Parathyroid adenoma (tissue), 2 donors: ENCODE data around the gene CD34.

Experiments
- H2AFZ ChIP-seq: fragments of 300-600 bp; sonication (generic); one replicate; pipeline ENCODE4 v1.7.0; 2017; ENCODE audit warnings: antibody characterized with exemption, mild to moderate bottlenecking
- H3K27ac ChIP-seq: fragments of 300-600 bp; sonication (generic); one replicate; pipeline ENCODE4 v1.7.0; 2017
- H3K27me3 ChIP-seq: fragments of 300-600 bp; sonication (generic); one replicate; pipeline ENCODE4 v1.7.0; 2017; ENCODE audit warnings: low read length; ENCODE audit not compliant: control insufficient read depth, insufficient read depth
- H3K36me3 ChIP-seq: fragments of 300-600 bp; sonication (generic); one replicate; pipeline ENCODE4 v1.7.0; 2017; ENCODE audit warnings: low read length; ENCODE audit not compliant: control insufficient read depth, insufficient read depth
- H3K4me1 ChIP-seq: fragments of 300-600 bp; sonication (generic); one replicate; pipeline ENCODE4 v1.7.0; 2017; ENCODE audit warnings: control low read depth
- H3K4me2 ChIP-seq: fragments of 300-600 bp; sonication (generic); one replicate; pipeline ENCODE4 v1.7.0; 2017; ENCODE audit warnings: low read length
- H3K4me3 ChIP-seq: fragments of 300-600 bp; sonication (generic); one replicate; pipeline ENCODE4 v1.7.0; 2017; ENCODE audit warnings: low read depth, low read length
- H3K79me2 ChIP-seq: fragments of 300-600 bp; sonication (generic); one replicate; pipeline ENCODE4 v1.7.0; 2017; ENCODE audit warnings: control low read depth
- H3K9ac ChIP-seq: fragments of 300-600 bp; sonication (generic); one replicate; pipeline ENCODE4 v1.7.0; 2017; ENCODE audit warnings: mild to moderate bottlenecking
- H3K9me3 ChIP-seq: fragments of 300-600 bp; sonication (generic); one replicate; pipeline ENCODE4 v1.7.0; 2017; ENCODE audit warnings: low read length; ENCODE audit not compliant: control insufficient read depth
- TF ChIP-seq, protein P1 (sequence below): fragments of 300-600 bp; sonication (generic); IDR thresholded peaks from one replicate; pipeline ENCODE4 v1.7.0; 2017; ENCODE audit warnings: antibody characterized with exemption, mild to moderate bottlenecking
- donor health status: primary hyperparathyroidism.

Gene CD34

DNA sequence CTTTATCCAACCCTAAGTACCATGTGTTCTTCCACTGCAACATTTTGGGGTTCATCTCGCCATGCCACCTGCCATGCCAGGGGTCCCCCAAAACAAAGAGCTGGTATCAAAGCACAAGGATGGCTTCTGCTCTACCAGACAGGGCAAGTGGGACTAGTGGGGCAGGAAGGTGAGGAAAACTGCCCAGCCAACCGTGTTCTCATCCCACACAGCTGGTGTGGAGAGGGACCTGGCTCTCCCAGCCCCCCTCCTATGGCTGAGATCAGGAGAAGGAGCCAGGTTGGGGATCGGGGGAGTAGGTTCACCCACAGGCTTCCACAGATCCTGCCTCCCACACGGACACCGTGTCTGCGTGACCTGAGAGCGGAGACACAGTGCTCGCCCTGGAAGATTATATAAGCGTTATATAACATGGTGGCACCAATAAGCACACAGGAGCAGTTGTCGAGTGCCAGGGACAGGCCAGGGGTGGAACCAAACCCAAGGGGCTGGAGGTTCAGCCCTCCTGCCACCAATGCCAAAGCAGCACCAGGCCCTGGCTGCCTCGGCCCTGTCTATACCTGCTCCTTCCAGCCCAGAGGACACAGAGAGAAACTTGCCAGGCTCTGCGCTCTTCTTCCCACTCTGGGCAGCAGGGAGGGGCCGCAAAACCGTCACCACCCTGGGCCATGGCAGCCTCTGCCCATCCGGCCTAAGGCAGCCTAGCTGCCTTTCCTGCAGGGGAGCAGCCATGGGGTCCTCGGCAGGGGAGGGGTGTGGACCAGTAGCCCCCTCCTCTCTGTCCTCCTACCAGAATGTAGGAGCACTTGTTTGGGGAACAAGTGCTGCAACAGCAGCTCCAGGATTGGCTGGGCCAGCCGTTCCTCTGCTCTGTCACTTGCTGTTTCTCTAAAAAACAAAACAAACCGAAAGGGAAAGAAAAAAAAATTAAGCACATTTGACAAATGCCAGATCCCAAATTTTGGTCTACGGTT is 43.5 kb downstream of the CD34 start:
- TF ChIP-seq, protein P1, sequence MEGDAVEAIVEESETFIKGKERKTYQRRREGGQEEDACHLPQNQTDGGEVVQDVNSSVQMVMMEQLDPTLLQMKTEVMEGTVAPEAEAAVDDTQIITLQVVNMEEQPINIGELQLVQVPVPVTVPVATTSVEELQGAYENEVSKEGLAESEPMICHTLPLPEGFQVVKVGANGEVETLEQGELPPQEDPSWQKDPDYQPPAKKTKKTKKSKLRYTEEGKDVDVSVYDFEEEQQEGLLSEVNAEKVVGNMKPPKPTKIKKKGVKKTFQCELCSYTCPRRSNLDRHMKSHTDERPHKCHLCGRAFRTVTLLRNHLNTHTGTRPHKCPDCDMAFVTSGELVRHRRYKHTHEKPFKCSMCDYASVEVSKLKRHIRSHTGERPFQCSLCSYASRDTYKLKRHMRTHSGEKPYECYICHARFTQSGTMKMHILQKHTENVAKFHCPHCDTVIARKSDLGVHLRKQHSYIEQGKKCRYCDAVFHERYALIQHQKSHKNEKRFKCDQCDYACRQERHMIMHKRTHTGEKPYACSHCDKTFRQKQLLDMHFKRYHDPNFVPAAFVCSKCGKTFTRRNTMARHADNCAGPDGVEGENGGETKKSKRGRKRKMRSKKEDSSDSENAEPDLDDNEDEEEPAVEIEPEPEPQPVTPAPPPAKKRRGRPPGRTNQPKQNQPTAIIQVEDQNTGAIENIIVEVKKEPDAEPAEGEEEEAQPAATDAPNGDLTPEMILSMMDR, result no peak
- H3K9ac ChIP-seq, result peak overlapping the region; percentile 35
- peak overlapping the region; percentile 98 for H3K27ac ChIP-seq
- H3K4me1 ChIP-seq, result peaks cover 20% of the 10 kb centered on the region
- H3K36me3 ChIP-seq, result no peaks in the 10 kb centered on the region
- H3K4me2 ChIP-seq, result peak overlapping the region; percentile 80
- H3K9me3 ChIP-seq, result no peaks in the 10 kb centered on the region
- H2AFZ ChIP-seq, result peak overlapping the region; percentile 28
- H3K79me2 ChIP-seq, result peaks cover 53% of the 10 kb centered on the region
- H3K4me3 ChIP-seq, result peak overlapping the region; percentile 72
- H3K27me3 ChIP-seq, result no peaks in the 10 kb centered on the region

DNA sequence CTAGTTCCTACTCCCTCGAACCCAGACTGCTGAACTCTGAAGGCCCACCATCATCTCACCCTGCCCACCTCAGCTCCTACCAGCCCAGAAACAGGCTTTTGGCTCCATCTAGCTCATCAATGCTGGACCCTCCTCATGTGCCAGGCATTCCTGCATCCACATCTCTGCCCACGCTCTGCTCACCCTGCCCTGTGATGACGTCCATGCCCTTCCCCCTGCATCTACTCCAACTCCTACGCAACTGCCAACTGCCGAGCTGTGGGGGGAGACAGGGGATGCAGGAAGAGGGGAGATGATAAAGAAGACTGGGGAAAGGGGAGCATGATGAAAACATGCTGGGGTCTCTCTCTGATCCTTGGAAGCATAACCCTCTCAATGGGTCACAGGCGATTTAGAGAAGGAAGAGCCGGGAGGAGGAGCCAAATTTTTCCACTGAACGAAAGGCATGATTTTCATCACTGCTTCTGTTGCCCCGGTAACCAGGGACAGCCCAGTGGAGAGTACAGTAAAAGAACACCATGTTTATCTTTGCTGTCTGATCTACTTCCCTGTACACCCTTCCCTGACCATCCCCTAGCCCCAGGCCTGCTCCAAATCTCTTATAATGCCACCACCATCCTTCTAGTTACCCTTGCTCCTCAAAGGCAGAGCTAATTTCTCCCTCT is 44.3 kb downstream of the CD34 start:
- TF ChIP-seq, protein P1, result no peak
- no peak overlapping the region for H2AFZ ChIP-seq
- no peaks in the 10 kb centered on the region for H3K27me3 ChIP-seq
- H3K79me2 ChIP-seq, result peaks cover 52% of the 10 kb centered on the region
- H3K27ac ChIP-seq, result peak overlapping the region; percentile 98
- no peak overlapping the region for H3K9ac ChIP-seq
- H3K4me1 ChIP-seq, result peaks cover 25% of the 10 kb centered on the region
- no peaks in the 10 kb centered on the region for H3K36me3 ChIP-seq
- peak overlapping the region; percentile 72 for H3K4me3 ChIP-seq
- H3K4me2 ChIP-seq, result peak overlapping the region; percentile 80
- no peaks in the 10 kb centered on the region for H3K9me3 ChIP-seq

DNA sequence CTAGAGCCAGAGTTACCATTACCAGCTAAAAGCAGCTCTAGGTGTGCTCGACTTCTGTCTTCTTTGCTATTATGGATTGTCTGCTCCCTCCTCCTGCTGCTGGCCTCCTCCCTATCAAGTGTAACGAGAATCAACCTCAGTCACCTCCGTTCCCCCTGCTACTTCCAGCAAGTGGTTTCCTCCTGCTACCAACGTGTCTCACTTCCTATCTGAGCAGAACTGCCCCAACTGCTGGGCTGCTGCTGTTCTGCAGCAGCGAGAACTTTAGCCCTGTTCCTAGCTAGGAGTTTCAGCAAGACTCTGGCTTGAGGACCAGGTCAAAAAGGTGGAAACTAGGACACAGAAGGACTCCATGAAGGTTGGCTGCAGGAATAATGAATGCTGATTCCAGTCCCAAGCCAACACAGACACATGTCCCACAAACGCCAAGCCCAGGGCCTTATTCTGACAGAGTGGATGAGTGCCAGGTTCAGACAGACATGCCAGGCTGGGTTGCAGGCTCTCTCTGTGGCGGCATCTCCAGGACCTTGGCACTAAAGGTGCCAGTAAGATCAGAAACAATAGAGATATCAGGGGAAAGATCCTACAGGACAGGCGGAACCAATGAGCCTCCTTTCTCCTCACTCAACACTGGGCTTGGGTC is 46.9 kb downstream of the CD34 start:
- H3K4me1 ChIP-seq, result peaks cover 31% of the 10 kb centered on the region
- TF ChIP-seq, protein P1, result no peak

DNA sequence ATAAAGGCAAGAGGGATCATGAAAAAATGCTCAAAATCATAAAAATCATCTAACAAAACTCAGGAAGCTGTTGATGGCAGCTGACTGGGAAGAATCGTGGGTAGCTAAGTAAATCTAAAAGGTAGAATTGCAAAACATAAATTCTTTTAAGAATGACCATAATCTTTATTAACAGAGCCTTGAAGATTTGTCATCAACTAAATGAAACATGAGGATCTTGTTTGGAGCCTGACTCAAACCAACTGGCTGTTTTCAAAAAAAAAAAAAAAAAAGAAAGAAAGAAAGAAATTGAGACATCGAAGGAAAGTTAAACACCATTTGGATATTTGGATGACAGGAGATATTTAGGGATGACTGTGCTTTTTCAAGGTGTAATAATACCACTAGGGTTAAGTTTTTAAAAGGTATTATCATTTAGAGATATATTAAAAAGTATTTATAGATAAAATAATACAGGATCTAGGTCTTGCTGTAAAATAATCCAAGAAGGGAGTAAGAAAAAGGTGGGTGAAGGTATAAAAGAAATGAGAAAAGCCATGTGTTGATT is 48.6 kb downstream of the CD34 start:
- H3K4me2 ChIP-seq, result no peak overlapping the region
- H2AFZ ChIP-seq, result no peak overlapping the region
- no peaks in the 10 kb centered on the region for H3K27me3 ChIP-seq
- H3K9me3 ChIP-seq, result no peaks in the 10 kb centered on the region
- H3K4me3 ChIP-seq, result no peak overlapping the region
- H3K79me2 ChIP-seq, result peaks cover 51% of the 10 kb centered on the region
- H3K4me1 ChIP-seq, result peaks cover 28% of the 10 kb centered on the region
- H3K36me3 ChIP-seq, result no peaks in the 10 kb centered on the region
- no peak overlapping the region for H3K9ac ChIP-seq
- H3K27ac ChIP-seq, result no peak overlapping the region
- TF ChIP-seq, protein P1, result no peak

More for the DNA sequence above, 46.9 kb downstream of the CD34 start:
- H3K9ac ChIP-seq, result no peak overlapping the region
- peaks cover 52% of the 10 kb centered on the region for H3K79me2 ChIP-seq
- H3K36me3 ChIP-seq, result no peaks in the 10 kb centered on the region
- peak overlapping the region; percentile 15 for H3K27ac ChIP-seq
- no peak overlapping the region for H3K4me3 ChIP-seq
- no peaks in the 10 kb centered on the region for H3K27me3 ChIP-seq
- no peak overlapping the region for H2AFZ ChIP-seq
- H3K4me2 ChIP-seq, result no peak overlapping the region
- H3K9me3 ChIP-seq, result no peaks in the 10 kb centered on the region
